Measurements from ENCODE around the gene MPPED2.

DNA sequence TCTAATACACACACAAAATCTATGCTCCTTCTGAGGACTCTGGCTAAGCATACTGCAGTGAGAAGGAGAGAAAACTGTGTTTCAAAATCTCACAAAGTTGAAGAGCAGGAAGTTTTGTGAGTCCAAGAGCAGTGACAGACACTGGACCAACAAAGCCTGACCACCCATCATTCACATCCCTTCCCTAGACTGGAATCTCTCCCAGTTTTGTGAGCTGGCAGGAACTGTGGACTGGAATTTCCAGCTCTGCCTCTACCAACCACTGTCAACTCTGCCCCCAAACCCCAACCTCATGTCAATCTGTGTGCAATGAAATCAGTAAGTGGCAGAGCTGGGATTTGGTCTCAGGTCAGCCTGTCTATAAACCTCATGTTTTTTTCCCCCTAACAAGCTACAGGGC lies 150.7 kb downstream of the MPPED2 start:
- TF ChIP-seq, protein P1, sequence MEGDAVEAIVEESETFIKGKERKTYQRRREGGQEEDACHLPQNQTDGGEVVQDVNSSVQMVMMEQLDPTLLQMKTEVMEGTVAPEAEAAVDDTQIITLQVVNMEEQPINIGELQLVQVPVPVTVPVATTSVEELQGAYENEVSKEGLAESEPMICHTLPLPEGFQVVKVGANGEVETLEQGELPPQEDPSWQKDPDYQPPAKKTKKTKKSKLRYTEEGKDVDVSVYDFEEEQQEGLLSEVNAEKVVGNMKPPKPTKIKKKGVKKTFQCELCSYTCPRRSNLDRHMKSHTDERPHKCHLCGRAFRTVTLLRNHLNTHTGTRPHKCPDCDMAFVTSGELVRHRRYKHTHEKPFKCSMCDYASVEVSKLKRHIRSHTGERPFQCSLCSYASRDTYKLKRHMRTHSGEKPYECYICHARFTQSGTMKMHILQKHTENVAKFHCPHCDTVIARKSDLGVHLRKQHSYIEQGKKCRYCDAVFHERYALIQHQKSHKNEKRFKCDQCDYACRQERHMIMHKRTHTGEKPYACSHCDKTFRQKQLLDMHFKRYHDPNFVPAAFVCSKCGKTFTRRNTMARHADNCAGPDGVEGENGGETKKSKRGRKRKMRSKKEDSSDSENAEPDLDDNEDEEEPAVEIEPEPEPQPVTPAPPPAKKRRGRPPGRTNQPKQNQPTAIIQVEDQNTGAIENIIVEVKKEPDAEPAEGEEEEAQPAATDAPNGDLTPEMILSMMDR (IDR thresholded peaks at IDR 0.05) = no peak
- TF ChIP-seq POLR2A (IDR thresholded peaks at IDR 0.05) = no peak
